ENCODE data around the gene ANKRD55.

The ANKRD55 gene

GRCh38 chr5:56233230-56233629 is at the start of gene ANKRD55:
ANKRD55 (minus strand) TSS chr5:56233330; CDS start chr5:56232913, 417 bp downstream.
- TF ChIP-seq, protein P1, sequence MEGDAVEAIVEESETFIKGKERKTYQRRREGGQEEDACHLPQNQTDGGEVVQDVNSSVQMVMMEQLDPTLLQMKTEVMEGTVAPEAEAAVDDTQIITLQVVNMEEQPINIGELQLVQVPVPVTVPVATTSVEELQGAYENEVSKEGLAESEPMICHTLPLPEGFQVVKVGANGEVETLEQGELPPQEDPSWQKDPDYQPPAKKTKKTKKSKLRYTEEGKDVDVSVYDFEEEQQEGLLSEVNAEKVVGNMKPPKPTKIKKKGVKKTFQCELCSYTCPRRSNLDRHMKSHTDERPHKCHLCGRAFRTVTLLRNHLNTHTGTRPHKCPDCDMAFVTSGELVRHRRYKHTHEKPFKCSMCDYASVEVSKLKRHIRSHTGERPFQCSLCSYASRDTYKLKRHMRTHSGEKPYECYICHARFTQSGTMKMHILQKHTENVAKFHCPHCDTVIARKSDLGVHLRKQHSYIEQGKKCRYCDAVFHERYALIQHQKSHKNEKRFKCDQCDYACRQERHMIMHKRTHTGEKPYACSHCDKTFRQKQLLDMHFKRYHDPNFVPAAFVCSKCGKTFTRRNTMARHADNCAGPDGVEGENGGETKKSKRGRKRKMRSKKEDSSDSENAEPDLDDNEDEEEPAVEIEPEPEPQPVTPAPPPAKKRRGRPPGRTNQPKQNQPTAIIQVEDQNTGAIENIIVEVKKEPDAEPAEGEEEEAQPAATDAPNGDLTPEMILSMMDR (IDR thresholded peaks at IDR 0.05; ENCODE audit: low read depth, low read length) = no peak

GRCh38 chr5:56282216-56282615 is 49.1 kb upstream of the ANKRD55 start:
- TF ChIP-seq, protein P1 (IDR thresholded peaks at IDR 0.05; ENCODE audit: low read depth, low read length) = no peak
- no peak for DNase-seq (ENCODE audit: low read depth, low spot score)
- in situ Hi-C loops (cut with HindIII; ENCODE audit: low sequenced_read_pairs) = no loop called here
- H3K4me3 ChIP-seq (ENCODE audit: low read depth, low read length) = no peak overlapping the region

More at GRCh38 chr5:56233230-56233629, at the start of gene ANKRD55:
- no peak within 1 kb of the TSS for H3K4me3 ChIP-seq (ENCODE audit: low read depth, low read length)
- no peak for DNase-seq (ENCODE audit: low read depth, low spot score)
- in situ Hi-C loops (cut with HindIII; ENCODE audit: low sequenced_read_pairs) = no loop called here

GRCh38 chr5:56281489-56282165 is 48.5 kb upstream of the ANKRD55 start:
- no peak overlapping the region for H3K4me3 ChIP-seq (ENCODE audit: low read depth, low read length)
- in situ Hi-C loops (cut with HindIII; ENCODE audit: low sequenced_read_pairs) = no loop called here
- TF ChIP-seq, protein P1 (IDR thresholded peaks at IDR 0.05; ENCODE audit: low read depth, low read length) = no peak
- no peak for DNase-seq (ENCODE audit: low read depth, low spot score)

DNA sequence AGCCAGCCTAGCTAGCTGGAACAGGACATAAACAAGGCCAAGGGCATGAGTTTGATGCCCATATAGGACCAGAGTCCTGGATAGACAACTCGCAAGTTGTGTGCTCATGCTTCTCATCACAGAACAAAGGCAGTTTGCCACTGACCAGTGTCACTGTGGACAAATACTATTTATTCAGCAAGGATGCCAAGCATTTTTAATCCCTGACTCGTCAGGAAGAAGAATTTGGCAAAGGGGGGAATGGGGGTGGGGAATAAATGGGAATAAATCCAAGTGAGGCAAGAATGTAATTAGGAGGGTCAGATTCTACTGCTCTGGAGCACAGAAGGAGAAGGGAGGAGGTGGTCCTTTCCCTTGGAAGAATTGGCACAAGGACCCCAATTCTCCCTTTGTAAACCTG is 46.8 kb upstream of the ANKRD55 start:
- no peak overlapping the region for H3K4me3 ChIP-seq (ENCODE audit: low read depth, low read length)
- peak; percentile 74 for DNase-seq (ENCODE audit: low read depth, low spot score)
- TF ChIP-seq, protein P1 (IDR thresholded peaks at IDR 0.05; ENCODE audit: low read depth, low read length) = no peak
- in situ Hi-C loops (cut with HindIII; ENCODE audit: low sequenced_read_pairs) = no loop called here

- TF ChIP-seq, protein P1 (IDR thresholded peaks at IDR 0.05; ENCODE audit: low read depth, low read length) = no peak
- DNase-seq (ENCODE audit: low read depth, low spot score) = no peak
- no peak overlapping the region for H3K4me3 ChIP-seq (ENCODE audit: low read depth, low read length)
- in situ Hi-C loops (cut with HindIII; ENCODE audit: low sequenced_read_pairs) = no loop called here
Observed at GRCh38 chr5:56279291-56279690, 46.2 kb upstream of the ANKRD55 start.

GRCh38 chr5:56278335-56278753 is 45.2 kb upstream of the ANKRD55 start:
- H3K4me3 ChIP-seq (ENCODE audit: low read depth, low read length) = no peak overlapping the region
- peak; percentile 93 for DNase-seq (ENCODE audit: low read depth, low spot score)
- in situ Hi-C loops (cut with HindIII; ENCODE audit: low sequenced_read_pairs) = no loop called here
- TF ChIP-seq, protein P1 (IDR thresholded peaks at IDR 0.05; ENCODE audit: low read depth, low read length) = no peak

All from astrocyte of the spinal cord (primary cell).